ENCODE results near the gene SPDYE1.
A peak's percentile ranks its signal among the peaks of the same experiment; 100 is the strongest.
"Not testable (repeated sequence)": the region's sequence is repeated elsewhere in the genome, so short reads cannot be mapped to it uniquely, and the experiment has no call there.

SPDYE1 gene

DNA sequence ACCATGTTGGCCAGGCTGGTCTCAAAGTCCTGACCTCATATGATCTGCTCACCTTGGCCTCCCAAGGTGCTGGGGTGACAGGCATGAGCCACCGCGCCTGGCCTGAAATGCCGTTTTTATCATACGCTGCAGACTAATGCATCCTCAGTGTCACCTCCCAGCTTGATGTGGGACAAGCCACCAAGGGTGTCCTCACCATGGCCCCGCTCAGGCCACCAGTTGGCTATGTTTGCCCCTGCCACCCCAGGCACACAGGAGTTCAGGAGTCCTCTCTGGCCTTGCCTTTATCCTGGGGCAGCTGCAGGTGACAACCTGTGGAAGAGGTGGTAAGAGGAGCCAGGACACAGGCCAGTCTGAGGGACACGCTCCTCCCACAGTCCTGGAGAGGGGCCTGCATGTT lies 3.0 kb upstream of the SPDYE1 start:
- DNase-seq: not testable (repeated sequence)

DNA sequence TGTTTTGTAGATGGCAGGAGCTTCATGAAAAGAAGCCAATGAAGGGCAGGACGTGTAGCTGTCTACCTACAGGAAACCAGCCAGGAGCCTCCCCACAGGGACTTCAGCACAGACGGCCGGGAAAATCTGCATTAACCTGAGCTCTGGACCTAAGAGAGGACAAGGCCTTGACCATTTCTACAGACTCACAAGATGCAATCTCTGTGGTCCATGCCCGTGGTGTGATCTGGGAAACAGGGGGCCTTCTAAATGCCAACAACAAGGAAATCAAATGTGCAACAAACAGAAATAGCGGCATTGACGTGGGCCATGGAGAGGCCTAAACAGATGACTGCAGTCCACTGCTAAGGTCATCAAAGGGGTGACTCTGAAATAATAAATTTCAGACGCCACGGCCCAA lies 14.4 kb downstream of the SPDYE1 start:
- not testable (repeated sequence) for DNase-seq

DNA sequence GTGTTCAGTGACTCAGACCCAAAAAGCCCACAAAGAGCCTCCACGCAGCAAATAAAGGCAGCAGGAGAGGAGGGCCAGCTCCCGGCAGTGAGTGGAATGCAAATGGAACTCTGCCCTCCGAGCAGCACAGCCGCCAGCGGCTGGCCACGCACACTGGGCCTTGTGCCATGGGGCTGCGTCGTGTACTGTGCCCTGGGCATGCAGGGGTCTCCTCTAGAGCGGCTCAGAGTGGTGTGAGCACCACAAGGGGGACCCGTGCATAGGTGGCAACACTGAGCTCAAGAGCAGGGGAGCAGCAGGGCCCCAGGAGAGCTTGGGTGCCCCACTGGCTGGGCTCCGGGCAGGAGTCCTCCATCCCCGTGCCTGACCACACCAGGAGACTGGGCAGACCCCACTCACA lies 17.4 kb downstream of the SPDYE1 start:
- DNase-seq: not testable (repeated sequence)

DNA sequence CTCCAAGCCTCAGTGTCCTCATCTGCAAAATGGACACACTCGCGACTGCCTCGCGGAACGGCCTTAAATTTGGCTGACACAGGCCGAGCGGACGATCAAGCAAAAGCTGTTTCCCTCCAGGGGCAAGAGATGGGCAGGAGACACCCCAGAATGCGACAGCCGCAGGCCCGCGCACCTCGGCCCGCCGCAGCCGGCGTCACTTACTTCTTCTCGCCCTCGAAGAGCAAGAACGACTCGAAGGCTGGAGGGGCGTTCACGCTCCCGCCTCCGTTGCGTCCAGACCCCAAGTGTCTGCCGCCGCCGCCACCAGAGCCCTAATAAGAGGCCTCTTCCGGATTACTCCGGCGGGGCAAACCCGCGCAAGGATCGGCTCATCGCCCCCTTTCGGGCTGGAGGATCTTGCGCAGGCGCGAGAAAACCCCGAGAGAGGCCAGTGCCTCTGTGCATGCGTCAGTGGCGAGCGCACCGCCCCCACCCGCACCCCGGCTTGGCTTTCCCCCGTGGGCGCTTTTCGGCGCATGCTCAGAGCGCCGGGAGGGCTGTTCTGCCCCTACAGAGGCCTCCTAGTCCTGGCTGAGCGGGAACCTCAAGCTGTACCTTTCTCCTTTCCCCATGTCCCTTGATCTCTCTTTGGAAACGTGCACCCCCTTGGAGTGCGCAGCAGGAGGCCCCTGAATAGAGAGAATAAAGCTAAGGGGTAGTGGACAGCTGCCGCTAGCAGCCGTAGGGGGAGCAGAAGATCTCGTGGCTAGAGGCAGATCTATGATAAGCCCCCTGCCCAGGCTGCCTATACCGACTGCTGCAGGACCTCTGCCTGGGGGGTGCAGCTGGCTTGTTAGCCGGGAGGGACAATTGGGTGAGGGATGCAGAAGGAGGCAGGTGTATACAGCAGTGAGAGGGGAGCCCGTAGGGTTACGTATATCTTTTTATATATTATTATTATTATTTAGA lies 21.4 kb downstream of the SPDYE1 start:
- DNase-seq: peak; percentile 97 to 99 (median 98)

DNA sequence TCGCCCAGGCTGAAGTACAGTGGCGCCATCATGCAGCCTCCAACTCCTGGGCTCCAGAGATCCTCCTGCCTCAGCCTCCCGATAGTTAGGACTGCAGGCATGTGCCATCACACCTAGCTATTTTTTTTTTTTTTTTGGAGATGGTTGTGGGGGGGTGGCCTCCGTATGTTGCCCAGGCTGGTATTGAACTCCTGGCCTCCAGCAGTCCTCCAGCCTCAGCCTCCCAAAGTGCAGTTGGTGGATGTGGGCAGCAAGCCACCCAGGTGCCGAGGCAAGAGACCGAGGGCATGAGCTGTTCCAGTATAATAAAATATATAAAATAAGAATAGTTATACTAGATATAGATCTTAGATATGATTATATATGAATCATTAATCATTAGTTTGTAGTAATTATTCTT lies 22.1 kb downstream of the SPDYE1 start:
- not testable (repeated sequence) for DNase-seq

DNA sequence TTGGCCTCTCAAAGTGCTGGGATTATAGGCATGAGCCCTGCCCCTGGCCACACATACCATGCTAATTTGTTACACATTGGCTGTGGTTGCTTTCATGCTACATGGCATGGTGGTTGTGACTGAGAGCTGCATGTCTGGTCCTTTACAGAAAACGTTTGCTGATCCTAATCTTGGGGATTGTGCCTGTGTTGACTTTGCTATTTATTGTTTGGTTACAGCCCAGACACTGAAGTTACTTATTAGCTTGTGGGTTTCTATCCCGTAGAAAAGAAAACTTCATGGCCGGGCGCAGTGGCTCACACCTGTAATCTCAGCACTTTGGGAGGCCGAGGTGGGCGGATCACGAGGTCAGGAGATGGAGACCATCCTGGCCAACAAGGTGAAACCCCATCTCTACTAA lies 24.4 kb downstream of the SPDYE1 start:
- not testable (repeated sequence) for DNase-seq

DNA sequence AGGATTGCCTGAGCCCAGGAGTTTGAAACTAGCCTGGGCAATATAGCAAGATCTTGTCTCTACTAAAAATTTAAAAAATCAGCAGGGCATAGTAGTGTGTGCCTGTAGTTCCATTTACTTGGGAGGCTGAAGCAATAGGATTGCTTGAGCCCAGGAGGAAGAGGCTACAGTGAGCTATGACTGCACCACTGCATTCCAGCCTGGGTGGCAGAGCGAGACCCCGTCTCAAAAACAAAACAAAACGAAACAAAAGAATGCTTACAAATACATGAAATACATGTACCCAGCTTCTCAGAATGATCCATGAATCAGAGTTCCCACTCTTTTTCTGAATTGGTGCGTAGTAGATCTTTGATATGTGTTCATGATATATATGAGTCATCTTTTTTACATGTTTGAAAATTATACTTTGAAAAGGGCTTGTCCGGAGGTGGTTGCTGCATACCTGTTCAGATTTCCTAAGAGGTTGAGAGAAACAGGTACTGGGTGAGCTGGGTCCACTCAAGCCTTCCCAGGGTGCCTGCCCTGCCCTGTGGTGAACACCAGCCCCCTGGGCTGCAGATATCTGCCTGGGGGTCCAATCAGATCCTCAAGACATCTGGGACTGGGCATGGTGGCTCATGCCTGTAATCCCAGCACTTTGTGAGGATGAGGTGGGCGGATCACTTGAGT lies 25.2 kb downstream of the SPDYE1 start:
- DNase-seq: not testable (repeated sequence)

DNA sequence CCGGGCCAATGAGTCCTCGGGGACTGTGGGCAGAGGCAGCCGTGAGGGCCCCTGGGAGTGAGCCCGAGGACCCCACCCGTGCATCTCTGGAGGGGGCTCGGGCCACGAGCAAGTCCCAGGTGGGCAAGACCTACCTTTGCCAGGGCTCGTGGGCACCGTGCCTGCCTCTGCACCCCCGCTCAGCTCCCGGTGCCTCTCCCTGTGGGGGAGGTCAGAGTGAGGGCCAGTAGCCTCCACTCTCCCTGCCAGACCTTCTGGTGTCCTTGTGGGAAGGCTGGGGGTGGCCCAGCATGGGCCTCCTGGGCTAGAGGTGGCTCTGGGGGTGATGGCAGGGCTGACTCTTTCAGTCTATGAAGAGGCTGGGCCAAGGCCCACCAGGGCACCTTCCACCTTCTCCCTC lies 31.7 kb downstream of the SPDYE1 start:
- not testable (repeated sequence) for DNase-seq

DNA sequence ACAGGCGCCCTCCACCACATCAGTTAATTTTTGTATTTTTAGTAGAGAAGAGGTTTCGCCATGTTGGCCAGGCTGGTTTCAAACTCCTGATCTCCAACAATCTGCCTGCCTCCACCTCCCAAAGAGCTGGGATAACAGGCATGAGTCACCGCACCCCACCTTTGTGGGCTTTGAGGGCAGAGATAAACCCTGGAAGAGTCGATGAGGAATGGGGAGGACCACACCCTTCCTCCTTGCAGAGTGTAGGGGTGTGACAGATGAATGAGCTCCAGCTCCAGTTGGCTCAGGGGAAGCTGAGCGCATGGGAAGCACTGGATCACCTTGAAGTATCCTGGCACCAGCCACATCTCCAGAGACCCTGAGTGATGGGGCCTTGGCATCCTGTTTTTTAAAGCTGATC lies 32.3 kb downstream of the SPDYE1 start:
- not testable (repeated sequence) for DNase-seq

DNA sequence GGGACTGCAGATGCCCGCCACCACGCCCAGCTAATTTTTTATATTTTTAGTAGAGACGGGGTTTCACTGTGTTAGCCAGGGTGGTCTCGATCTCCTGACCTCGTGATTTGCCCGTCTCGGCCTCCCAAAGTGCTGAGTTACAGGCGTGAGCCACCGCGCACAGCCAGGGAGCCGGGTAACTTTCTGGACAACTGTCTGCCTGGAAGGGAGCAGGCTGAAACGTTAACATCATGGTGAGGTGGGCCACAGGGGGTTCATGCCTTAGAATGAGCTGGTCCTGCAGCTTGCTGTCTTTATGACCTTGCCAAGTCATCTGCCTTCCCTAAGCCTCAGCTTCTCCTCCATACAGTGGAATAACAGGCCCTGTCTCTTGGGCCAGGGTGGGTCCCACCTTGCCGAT lies 33.6 kb downstream of the SPDYE1 start:
- DNase-seq: not testable (repeated sequence)

DNA sequence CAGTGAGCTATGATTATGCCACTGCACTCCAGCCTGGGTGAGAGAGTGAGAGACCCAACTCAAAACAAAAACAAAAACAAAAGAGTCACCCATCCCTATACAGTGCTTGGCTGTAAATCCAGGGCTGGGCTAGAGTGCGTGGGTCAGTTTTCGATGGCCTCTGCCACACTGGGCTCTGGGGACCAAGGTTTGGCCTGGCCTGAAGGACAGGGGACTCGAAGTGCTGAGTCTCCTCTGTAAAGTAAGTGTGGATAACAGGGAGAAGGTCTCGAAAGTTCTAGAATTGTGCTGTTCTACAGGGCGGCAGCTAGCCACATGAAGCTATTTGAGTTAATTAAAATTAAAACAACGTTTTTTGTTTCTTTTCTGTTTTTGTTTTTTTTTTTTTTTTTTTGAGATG lies 34.3 kb downstream of the SPDYE1 start:
- DNase-seq: not testable (repeated sequence)

DNA sequence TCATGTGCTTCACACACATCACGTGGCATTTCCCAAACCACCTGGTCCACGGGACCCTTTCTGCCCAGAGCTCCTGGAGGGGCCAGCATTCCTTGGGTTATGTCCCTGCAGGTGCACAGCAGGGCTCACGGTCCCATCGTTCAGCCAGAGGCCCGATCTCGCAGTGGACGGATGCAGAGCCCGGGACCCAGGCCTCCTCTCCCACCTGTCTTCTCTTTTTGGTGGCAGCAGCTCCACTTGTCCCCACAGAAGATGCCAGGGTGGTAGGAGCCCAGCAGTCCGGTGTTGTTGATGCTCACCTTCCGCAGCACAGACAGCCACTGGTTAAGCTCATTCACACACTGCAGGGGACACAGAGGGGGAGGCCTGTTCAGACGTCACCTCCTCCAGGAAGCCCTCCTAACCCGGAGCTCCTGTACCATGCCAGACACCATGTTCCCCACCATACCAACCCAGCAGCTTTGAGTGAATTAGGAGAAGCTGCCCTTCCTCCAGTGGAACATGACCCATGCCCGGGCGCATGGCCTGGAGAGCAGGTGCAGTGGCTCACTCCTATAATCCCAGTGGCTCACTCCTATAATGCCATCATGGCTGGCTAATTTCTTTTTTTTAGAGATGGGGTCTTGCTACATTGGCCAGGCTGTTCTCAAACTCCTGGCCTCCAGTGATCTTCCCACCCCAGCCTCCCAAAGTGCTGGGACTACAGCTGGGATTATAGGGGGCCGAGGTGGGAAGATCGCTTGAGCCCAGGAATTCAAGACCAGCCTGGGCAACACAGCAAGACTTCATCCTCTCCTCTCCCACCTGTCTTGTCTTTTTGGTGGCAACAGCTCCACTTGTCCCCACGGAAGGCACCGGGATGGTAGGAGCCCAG lies 36.5 kb downstream of the SPDYE1 start:
- DNase-seq: not testable (repeated sequence)

DNA sequence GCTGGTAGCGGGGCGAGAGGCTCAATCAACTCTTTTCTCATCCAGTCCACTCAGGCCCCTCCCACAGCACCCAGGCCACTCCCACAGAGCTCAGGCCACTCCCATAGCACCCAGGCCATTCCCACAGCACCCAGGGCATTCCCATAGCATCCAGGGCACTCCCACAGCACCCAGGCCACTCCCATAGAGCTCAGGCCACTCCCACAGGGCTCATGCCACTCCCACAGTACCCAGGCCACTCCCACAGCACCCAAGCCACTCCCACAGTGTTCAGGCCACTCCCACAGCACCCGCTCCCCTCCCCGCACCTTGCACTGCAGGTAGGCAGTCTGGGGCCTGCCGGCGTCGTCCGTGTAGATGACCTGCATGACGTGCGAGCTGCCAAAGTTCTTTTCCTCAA lies 38.7 kb downstream of the SPDYE1 start:
- peak in 1 of 5 donors; percentile 19 for DNase-seq

DNA sequence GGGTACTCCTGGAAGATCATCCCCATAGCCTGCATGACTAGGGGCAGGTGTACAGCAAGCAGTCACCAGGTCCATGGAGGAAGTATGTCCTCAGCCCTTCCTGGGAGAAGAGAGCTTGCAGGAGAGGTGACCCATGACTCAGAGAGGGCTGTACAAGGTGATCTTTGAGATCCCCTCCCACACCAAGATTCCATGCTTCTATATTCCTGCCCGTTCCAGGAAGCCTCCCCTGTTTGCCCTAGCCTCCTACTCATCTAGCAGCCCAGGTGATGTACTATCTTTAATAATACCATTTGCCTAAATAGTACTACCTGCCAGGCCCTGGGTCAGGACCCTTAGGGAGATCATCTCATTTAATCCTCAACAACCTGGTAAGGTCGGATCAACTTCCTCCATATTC lies 40.3 kb downstream of the SPDYE1 start:
- not testable (repeated sequence) for DNase-seq

DNA sequence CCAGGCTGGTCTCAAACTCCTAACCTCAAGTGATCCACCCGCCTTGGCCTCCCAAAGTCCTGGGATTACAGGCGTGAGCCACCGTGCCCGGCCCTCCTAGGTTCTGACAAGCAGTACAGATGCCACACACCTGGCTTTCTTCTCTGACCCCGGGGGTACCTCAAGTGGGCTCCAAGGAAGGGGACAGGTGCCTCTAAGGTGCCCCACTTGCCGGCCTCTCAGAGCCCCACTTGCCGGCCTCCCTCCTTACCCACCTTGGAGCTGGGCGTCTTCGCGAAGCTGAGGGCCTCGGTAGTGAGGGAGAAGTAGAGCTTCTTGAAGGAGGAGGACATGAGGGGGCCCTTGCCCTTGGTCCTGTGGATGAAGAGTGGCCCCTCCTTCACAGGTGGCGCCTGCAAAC lies 40.9 kb downstream of the SPDYE1 start:
- not testable (repeated sequence) for DNase-seq

DNA sequence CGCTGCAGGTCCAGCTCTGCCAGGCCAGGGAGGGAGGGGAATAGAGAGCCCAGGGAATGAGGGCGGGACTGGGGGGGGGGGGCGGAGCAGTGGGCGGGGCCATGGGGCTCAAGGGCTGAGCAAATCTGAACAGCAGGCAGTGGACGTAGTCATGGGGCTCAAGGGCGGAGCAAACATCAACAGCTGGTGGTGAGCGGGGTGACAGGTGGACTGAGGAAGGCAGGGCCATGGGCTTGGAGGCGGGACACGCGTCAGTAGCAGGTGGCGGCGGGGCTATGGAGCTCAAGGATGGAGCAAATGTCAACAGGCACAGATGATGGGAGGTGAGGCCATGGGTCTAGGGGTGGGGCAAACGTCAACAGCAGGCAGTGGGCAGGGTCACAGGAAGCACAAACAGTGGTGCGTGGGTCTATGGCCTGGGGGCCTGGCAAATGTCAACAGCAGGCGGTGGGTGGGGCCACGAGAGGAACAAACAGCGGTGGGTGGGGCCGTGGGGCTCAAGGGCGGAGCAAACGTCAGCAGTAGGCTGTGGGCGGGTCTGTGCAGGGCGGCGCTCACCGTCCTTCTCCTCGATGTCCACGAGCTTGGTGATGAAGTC lies 41.4 kb downstream of the SPDYE1 start:
- DNase-seq: peak; percentile 74 to 84 (median 76)

DNA sequence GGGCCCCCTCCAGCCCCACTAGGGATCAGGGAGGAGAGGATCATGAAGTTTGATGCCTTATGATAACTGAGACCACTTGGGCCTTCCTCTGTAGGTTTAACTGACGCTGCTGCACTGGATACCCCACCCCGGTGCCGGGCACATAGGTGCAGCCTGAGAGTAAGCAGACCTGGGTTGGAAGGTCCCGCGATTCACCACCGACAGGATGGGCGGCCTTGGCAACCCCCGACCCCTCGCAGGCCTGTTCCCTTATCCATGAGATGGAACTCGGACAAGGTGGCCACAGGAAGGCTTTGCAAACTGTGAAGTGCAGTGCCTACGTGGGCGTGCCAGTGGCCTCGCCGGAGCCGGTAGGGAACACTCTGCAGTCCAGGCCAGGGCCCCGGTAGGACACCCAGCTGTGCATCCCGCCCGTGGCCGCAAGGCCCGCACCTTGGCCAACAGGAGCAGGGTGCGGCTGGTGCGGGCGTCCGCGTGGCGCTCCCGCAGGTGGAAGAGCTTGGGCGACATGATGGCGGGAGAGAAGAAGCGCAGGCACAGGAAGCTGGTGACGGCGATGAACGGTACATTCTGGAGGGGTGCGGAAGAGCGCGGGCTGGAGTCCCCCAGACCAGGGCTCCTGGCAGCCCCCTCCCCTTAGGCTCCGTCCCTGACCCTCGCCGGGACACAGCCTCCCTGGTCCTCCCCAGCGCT lies 42.2 kb downstream of the SPDYE1 start:
- not testable (repeated sequence) for DNase-seq

DNA sequence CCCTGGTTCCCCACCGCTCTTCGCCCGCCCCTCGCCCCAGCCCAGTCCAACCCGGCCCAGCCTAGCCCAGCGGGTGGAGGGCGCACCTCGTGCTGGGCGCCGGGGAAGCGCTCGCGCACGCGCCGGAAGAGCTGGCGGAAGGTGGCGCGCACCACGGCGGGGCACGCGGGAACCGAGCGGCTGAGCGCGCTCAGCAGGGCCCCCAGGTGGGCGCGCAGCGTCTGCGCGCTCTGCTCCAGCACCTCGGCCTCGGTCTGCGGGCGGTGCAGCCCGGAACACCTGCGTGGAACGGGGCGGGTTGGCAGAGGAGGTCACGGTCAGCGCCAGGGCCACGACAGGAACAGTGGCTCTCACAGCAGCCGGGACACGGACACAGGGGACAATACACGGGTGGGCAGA lies 42.8 kb downstream of the SPDYE1 start:
- DNase-seq: peak; percentile 41 to 75 (median 52)

DNA sequence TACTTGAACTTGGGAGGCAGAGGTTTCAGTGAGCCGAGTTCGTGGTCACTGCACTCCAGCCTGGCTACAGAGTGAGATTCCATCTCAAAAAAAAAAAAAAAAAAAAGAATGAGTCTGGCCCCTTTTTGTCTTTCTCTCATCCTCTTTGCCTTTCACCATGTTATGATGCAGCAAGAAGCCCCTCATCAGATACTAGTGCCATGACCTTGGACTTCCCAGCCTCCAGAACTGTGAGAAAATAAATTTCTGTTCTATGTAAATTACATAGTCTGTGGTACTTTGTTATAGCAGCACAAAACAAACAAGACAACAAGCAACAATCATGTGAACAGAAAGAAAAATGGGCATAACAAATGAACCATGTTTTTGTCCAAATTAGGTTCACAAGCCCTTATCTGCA lies 44.5 kb downstream of the SPDYE1 start:
- no peak for DNase-seq

DNA sequence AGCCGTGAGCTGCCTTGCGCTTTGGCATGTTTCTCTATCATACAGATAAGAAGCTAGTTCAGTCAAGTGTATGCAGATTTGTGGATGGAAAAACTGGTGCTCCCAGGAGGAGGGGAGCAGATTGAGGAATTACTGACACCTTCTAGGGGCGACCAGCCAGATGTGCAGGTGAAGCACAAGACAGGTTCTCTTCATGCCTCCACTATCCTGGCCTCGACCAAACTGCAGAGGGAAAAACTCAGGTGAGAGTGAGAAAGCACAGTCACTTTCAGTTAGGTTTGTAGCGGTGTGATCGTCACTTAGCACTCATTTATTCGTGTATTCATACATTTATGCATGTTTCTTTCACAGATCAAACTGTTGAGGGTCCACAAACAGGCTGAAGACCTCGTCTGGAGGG lies 46.2 kb downstream of the SPDYE1 start:
- DNase-seq: no peak

DNA sequence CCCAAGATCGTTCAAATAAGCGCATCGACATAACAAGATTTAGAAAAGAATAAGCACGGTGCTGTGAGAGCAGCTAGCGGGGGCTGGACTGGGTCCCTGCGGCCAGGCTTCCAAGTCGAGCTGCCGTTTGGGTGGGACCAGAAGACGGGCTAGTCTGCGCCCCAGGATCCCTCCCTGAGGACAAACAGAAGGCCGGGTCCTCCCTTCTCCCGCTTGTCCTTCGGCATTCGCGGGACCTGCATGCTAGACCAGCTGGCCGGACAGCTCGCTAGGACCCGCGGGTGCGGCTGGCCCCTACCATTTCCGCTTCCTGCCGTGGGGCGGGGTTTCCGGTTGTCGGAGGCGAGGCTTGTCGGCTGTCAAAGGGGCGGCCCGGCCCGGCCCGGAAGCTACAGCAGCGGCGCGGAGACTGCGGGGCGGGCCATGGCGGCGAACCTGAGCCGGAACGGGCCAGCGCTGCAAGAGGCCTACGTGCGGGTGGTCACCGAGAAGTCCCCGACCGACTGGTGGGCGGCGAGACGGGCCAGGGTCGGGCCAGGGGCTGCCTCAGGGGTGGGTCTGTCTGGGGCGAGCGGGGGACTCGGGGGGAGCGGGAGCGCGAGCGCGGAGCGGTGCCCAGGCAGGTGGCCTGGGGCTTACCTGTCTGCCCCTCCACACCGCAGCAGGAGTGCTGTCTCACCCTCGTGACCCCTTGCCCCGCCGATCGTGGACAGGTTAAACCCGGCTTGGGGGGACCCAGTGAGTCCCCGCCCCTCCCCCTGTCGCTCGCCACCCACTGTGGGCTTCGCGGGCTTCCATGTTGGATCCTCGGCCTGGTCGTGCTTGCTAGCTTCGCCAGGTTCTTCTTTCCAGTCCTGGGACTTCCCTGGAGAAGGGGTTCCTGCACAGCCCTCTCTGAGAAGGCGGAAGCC lies 46.9 kb downstream of the SPDYE1 start, which contains the start of gene DBNL:
Gene DBNL, plus strand, starts transcription at position 388 of the 911 bp plus-strand sequence. Its CDS starts 36 bp downstream, at position 424.
- peak; percentile 74 to 89 (median 84) for DNase-seq

Data from T-helper 1 cell (primary cell).